ENCODE results near the gene UST. TPM values are rescaled to one million over a fixed set of nuclear protein-coding genes. Genes with fewer than 3 reads are reported as not detected.

UST gene
- total and polyA plus RNA-seq, 3 donors from 2014 or later: 14.9 to 16.0 (median 14.9) TPM

DNA sequence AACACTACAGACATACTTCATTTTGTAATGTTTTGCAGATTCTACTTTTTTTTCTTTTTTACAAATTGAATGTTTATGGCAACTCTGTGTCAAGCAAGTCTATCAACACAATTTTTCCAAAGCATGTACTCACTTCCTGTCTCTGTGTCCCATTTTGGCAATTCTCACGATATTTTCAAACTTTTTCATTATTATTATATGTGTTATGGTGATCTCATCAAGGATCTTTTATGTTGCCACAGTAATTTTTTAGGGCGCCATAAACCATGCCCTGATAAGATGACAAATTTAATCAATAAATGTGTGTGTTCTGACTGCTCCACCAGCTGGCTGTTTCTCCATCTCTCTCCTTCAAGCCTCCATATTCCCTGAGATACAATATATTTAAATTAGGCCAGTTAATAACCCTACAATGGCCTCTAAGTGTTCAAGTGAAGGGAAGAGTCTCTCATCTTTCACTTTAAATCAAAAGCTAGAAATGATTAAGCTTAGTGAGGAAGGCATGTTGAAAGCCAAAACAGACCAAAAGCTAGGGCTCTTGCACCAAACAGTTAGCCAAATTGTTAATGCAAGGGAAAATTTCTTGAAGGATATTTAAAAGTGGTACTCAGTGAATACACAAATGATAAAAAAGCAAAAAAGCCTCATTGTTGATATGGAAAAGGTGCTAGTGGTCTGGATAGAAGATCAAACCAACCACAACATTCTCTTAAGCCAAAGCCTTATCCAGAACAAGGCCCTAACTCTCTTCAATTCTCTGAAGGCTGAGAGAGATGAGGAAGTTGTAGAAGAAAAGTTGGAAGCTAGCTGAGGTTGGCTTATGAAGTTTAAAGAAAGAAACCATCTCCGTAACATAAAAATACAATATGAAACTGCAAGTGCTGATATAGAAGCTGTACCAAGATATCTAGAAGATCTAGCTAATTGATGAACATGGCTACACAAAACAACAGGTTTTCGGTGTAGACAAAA lies 376.3 kb downstream of the UST start:
- DNase-seq: no peak
- H3K9me3 ChIP-seq: no peaks in the 10 kb centered on the region
- no peaks in the 10 kb centered on the region for H3K27me3 ChIP-seq
- H3K4me1 ChIP-seq: no peaks in the 10 kb centered on the region
- H3K4me3 ChIP-seq: no peak overlapping the region
- intact Hi-C loops (cut with DNase I; ENCODE audit: low total_unique reads): no loop called here
- no peak overlapping the region for H3K27ac ChIP-seq
- TF ChIP-seq, protein P1, sequence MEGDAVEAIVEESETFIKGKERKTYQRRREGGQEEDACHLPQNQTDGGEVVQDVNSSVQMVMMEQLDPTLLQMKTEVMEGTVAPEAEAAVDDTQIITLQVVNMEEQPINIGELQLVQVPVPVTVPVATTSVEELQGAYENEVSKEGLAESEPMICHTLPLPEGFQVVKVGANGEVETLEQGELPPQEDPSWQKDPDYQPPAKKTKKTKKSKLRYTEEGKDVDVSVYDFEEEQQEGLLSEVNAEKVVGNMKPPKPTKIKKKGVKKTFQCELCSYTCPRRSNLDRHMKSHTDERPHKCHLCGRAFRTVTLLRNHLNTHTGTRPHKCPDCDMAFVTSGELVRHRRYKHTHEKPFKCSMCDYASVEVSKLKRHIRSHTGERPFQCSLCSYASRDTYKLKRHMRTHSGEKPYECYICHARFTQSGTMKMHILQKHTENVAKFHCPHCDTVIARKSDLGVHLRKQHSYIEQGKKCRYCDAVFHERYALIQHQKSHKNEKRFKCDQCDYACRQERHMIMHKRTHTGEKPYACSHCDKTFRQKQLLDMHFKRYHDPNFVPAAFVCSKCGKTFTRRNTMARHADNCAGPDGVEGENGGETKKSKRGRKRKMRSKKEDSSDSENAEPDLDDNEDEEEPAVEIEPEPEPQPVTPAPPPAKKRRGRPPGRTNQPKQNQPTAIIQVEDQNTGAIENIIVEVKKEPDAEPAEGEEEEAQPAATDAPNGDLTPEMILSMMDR (IDR thresholded peaks at IDR 0.05): no peak
- TF ChIP-seq POLR2A (IDR thresholded peaks at IDR 0.05): no peak
- WGBS, 2 donors: 70 to 80% methylated on average over 4 of the region's 4 CpGs
- no peaks in the 10 kb centered on the region for H3K36me3 ChIP-seq (ENCODE audit: low read depth, missing control alignments)

DNA sequence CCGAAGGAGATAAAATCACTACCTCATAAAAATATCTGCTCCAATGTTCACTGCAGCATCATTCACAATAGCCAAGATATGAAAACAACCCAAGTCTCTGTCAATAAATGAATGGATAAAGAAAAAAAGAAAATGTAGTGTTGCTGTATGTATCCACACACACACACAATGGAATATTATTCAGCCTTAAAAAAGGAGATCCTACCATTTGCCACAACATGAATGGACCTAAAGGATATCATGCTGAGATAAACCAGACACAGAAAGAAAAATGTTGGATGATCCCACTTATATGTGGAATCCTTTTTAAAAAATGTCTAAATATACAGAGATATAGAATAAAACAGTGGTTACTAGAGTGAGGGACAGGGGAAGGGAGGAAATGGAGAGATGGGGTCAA lies 378.5 kb downstream of the UST start:
- Histone ChIP-seq H3K4me3 (no peak overlapping the region), H3K9me3 (no peaks in the 10 kb centered on the region), H3K36me3 (ENCODE audit: low read depth, missing control alignments) (no peaks in the 10 kb centered on the region), H3K4me1 (no peaks in the 10 kb centered on the region), H3K27ac (no peak overlapping the region), H3K27me3 (no peaks in the 10 kb centered on the region)
- intact Hi-C loops (cut with DNase I; ENCODE audit: low total_unique reads): no loop called here
- WGBS, 2 donors: 92 to 95% methylated on average over 1 of the region's 1 CpG
- no peak for TF ChIP-seq POLR2A (IDR thresholded peaks at IDR 0.05)
- TF ChIP-seq, protein P1 (IDR thresholded peaks at IDR 0.05): no peak
- DNase-seq: no peak
